Measurements from ENCODE around the gene MKNK1. TPM values are rescaled to one million over a fixed set of nuclear protein-coding genes. Genes with fewer than 3 reads are reported as not detected.

MKNK1 gene
- total RNA-seq, 1 experiment from 2014 or later, result 12.9 TPM

DNA sequence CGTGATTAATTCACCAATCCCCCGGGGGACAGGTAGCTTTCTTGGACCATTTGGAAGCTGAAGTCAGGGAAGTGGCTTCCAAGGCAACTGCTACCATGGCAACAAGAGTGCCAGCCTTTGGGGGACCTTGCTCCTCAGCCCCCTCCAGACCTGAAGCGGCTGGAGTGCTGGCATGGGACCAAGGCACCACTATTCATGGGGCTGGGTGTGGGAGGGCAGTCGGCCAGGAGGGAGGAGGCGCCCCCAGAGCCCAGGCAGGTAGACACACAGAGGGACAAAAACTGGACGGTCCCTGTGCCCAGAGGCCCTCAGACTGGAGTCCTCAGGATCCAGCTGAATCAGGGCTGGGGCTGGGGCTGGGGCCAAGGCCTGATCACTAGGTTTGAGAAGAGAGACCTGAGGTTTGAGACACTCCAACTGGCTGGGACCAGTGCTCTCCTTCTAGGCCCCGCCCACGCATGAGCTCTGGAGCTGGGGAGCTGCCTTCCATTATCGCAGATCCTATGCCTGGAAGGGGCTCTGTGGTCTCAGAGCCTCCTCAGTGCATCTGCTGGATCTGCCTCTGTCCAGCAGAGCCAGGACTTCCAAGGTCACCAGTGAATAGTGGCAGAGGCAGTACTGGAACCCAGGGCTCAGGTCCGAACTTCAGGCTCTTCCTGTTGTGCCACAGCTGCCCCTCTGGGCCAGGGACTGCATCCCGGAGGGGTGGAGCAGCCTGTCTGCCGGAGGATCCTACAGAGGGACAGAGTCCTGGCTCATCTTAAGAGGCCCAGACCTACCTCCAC is 49.3 kb downstream of the MKNK1 start:
- Histone ChIP-seq H2AFZ (ENCODE audit: low read length) (no peak overlapping the region), H3K27me3 (ENCODE audit: insufficient read depth, low read length) (no peaks in the 10 kb centered on the region), H3K4ac (ENCODE audit: low read depth, low read length) (no peak overlapping the region), H2BK12ac (ENCODE audit: insufficient read length, low read depth, low read length) (no peak overlapping the region), H3K79me2 (ENCODE audit: insufficient read depth, low read length) (no peaks in the 10 kb centered on the region), H4K5ac (ENCODE audit: insufficient read length, low read depth, low read length) (no peak overlapping the region), H3K4me2 (ENCODE audit: insufficient read depth, insufficient read length, low read length) (no peak overlapping the region), H3K79me1 (ENCODE audit: insufficient read depth, low read depth, low read length, poor library complexity, severe bottlenecking) (no peaks in the 10 kb centered on the region), H2BK15ac (ENCODE audit: low read depth, low read length) (no peak overlapping the region), H3K4me1 (ENCODE audit: insufficient read depth, low read length) (peaks cover 4% of the 10 kb centered on the region; the same call in 1 of the 2 replicates), H3K9me3 (ENCODE audit: control insufficient read depth, low read depth, low read length) (no peaks in the 10 kb centered on the region), H2BK20ac (ENCODE audit: low read depth, low read length, poor library complexity, severe bottlenecking) (no peak overlapping the region), H2BK120ac (ENCODE audit: low read depth, low read length, poor library complexity, severe bottlenecking) (no peak overlapping the region), H3K27ac (ENCODE audit: insufficient read length, low read depth, low read length) (no peak overlapping the region), H4K91ac (ENCODE audit: insufficient read length, low read depth, low read length) (no peak overlapping the region), H2AK5ac (ENCODE audit: insufficient read length, low read length) (no peak overlapping the region), H2BK5ac (ENCODE audit: insufficient read length, low read length) (no peak overlapping the region), H3T11ph (ENCODE audit: low read length) (no peak overlapping the region), H3K14ac (ENCODE audit: insufficient read depth, low read length) (no peak overlapping the region; the same call in 1 of the 2 replicates), H3K56ac (ENCODE audit: insufficient read length, low read depth, low read length) (no peak overlapping the region), H4K20me1 (ENCODE audit: control insufficient read depth, insufficient read depth, insufficient read length) (no peaks in the 10 kb centered on the region), H3K9ac (ENCODE audit: extremely low read depth, insufficient read length, low read length) (no peak overlapping the region), H3K18ac (ENCODE audit: insufficient read length, low read depth, low read length) (no peak overlapping the region), H4K8ac (replicated peaks; ENCODE audit: insufficient read length, low read depth, low read length) (no peak overlapping the region), H3K23ac (ENCODE audit: insufficient read length, low read depth, low read length) (no peak overlapping the region), H3K23me2 (ENCODE audit: insufficient read length, low read depth, low read length, poor library complexity, severe bottlenecking) (no peaks in the 10 kb centered on the region)
- TF ChIP-seq, protein P1, sequence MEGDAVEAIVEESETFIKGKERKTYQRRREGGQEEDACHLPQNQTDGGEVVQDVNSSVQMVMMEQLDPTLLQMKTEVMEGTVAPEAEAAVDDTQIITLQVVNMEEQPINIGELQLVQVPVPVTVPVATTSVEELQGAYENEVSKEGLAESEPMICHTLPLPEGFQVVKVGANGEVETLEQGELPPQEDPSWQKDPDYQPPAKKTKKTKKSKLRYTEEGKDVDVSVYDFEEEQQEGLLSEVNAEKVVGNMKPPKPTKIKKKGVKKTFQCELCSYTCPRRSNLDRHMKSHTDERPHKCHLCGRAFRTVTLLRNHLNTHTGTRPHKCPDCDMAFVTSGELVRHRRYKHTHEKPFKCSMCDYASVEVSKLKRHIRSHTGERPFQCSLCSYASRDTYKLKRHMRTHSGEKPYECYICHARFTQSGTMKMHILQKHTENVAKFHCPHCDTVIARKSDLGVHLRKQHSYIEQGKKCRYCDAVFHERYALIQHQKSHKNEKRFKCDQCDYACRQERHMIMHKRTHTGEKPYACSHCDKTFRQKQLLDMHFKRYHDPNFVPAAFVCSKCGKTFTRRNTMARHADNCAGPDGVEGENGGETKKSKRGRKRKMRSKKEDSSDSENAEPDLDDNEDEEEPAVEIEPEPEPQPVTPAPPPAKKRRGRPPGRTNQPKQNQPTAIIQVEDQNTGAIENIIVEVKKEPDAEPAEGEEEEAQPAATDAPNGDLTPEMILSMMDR (conservative IDR thresholded peaks at IDR 0.05), result no peak
- no CpG with 5 or more reads among the region's 12 CpGs for WGBS (ENCODE audit: extremely low coverage, insufficient read length, low lambda C conversion rate)
- Mint-ChIP-seq H3K9me3 (no peaks in the 10 kb centered on the region), H3K36me3 (ENCODE audit: insufficient read depth in 1 of 3, low read depth in 3 of 3) (no peaks in the 10 kb centered on the region; a peak in 1 of 7 replicates), H3K27me3 (ENCODE audit: low read depth) (peaks cover 8% of the 10 kb centered on the region), H3K27ac (no peak overlapping the region), H3K4me3 (no peak overlapping the region), H3K4me1 (peaks cover 15 to 37% of the 10 kb centered on the region in 2 experiments)
- DNase-seq, result no peak

All from H9 (cell line).